ENCODE measurements around the gene RIC1. TPM values are rescaled to one million over a fixed set of nuclear protein-coding genes. Genes with fewer than 3 reads are reported as not detected.

The RIC1 gene
- total RNA-seq, 2 donors from 2014 or later = 18.0 to 49.8 TPM

- intact Hi-C loops (cut with DNase I) = no loop called here
- Histone ChIP-seq H3K9me3 (no peaks in the 10 kb centered on the region), H3K4me1 (replicated peaks) (peaks cover 2% of the 10 kb centered on the region), H3K27ac (no peak overlapping the region), H3K4me3 (no peak overlapping the region), H3K27me3 (replicated peaks; ENCODE audit: insufficient read depth) (no peaks in the 10 kb centered on the region), H3K36me3 (no peaks in the 10 kb centered on the region)
- WGBS = 36% methylated on average over 1 of the region's 1 CpG
- no peak for TF ChIP-seq CTCF (IDR thresholded peaks at IDR 0.05)
- TF ChIP-seq POLR2A (IDR thresholded peaks at IDR 0.05) = no peak
- no peak for TF ChIP-seq POLR2AphosphoS5 (IDR thresholded peaks at IDR 0.05)
- no peak for DNase-seq (ENCODE audit: low spot score)
Observed at GRCh38 chr9:5631026-5631425, 2.1 kb downstream of the RIC1 start.

GRCh38 chr9:5632540-5632939 is 3.6 kb downstream of the RIC1 start:
- no peaks in the 10 kb centered on the region for H3K9me3 ChIP-seq
- no peaks in the 10 kb centered on the region for H3K27me3 ChIP-seq (replicated peaks; ENCODE audit: insufficient read depth)
- H3K36me3 ChIP-seq = no peaks in the 10 kb centered on the region
- H3K27ac ChIP-seq = no peak overlapping the region
- no peak for TF ChIP-seq CTCF (IDR thresholded peaks at IDR 0.05)
- no peak for TF ChIP-seq POLR2A (IDR thresholded peaks at IDR 0.05)
- TF ChIP-seq POLR2AphosphoS5 (IDR thresholded peaks at IDR 0.05) = no peak
- DNase-seq (ENCODE audit: low spot score) = no peak
- H3K4me3 ChIP-seq = no peak overlapping the region
- no peaks in the 10 kb centered on the region for H3K4me1 ChIP-seq (replicated peaks)
- 91% methylated on average over 3 of the region's 3 CpGs for WGBS
- intact Hi-C loops (cut with DNase I) = no loop called here

- DNase-seq (ENCODE audit: low spot score) = no peak
- no peaks in the 10 kb centered on the region for H3K4me1 ChIP-seq (replicated peaks)
- no peaks in the 10 kb centered on the region for H3K9me3 ChIP-seq
- TF ChIP-seq CTCF (IDR thresholded peaks at IDR 0.05) (no peak), POLR2AphosphoS5 (IDR thresholded peaks at IDR 0.05) (no peak), POLR2A (IDR thresholded peaks at IDR 0.05) (no peak)
- no peak overlapping the region for H3K27ac ChIP-seq
- intact Hi-C loops (cut with DNase I) = no loop called here
- 69% methylated on average over 2 of the region's 2 CpGs for WGBS
- no peak overlapping the region for H3K4me3 ChIP-seq
- H3K27me3 ChIP-seq (replicated peaks; ENCODE audit: insufficient read depth) = no peaks in the 10 kb centered on the region
- H3K36me3 ChIP-seq = no peaks in the 10 kb centered on the region
Observed at GRCh38 chr9:5633243-5633642, 4.3 kb downstream of the RIC1 start.

GRCh38 chr9:5635390-5635789 is 6.5 kb downstream of the RIC1 start:
- no peaks in the 10 kb centered on the region for H3K4me1 ChIP-seq (replicated peaks)
- 98% methylated on average over 4 of the region's 4 CpGs for WGBS

More at GRCh38 chr9:5635390-5635789, 6.5 kb downstream of the RIC1 start:
- no peak for TF ChIP-seq POLR2A (IDR thresholded peaks at IDR 0.05)
- TF ChIP-seq POLR2AphosphoS5 (IDR thresholded peaks at IDR 0.05) = no peak
- no peak for TF ChIP-seq CTCF (IDR thresholded peaks at IDR 0.05)
- H3K36me3 ChIP-seq = no peaks in the 10 kb centered on the region
- no peaks in the 10 kb centered on the region for H3K9me3 ChIP-seq
- no peak for DNase-seq (ENCODE audit: low spot score)
- intact Hi-C loops (cut with DNase I) = no loop called here
- no peaks in the 10 kb centered on the region for H3K27me3 ChIP-seq (replicated peaks; ENCODE audit: insufficient read depth)
- no peak overlapping the region for H3K27ac ChIP-seq
- no peak overlapping the region for H3K4me3 ChIP-seq

Data from prostate gland (tissue), 2 donors.